Measurements from ENCODE around the gene SAMD11.
"Not testable (repeated sequence)": the region's sequence is repeated elsewhere in the genome, so short reads cannot be mapped to it uniquely, and the experiment has no call there.

The SAMD11 gene

GRCh38 chr1:971751-972506, 48.2 kb downstream of the SAMD11 start:
- no peak for DNase-seq (ENCODE audit: low read depth in 1 of 2, low spot score in 1 of 2)
- no peak for TF ChIP-seq JUND (IDR thresholded peaks at IDR 0.05; ENCODE audit: low read depth)
- in situ Hi-C loops (cut with HindIII; ENCODE audit: low pct_unique_long_range_greater_than_20kb, low sequenced_read_pairs) = no loop called here

- no peak for DNase-seq (ENCODE audit: low read depth in 1 of 2, low spot score in 1 of 2)
- TF ChIP-seq JUND (IDR thresholded peaks at IDR 0.05; ENCODE audit: low read depth) = no peak
- in situ Hi-C loops (cut with HindIII; ENCODE audit: low pct_unique_long_range_greater_than_20kb, low sequenced_read_pairs) = no loop called here
Observed at GRCh38 chr1:972726-973458, 49.2 kb downstream of the SAMD11 start.

- no peak for TF ChIP-seq JUND (IDR thresholded peaks at IDR 0.05; ENCODE audit: low read depth)
- DNase-seq (ENCODE audit: low read depth in 1 of 2, low spot score in 1 of 2) = no peak
- in situ Hi-C loops (cut with HindIII; ENCODE audit: low pct_unique_long_range_greater_than_20kb, low sequenced_read_pairs) = no loop called here
Observed at GRCh38 chr1:973459-974292, 50.0 kb downstream of the SAMD11 start.

- no peak for TF ChIP-seq JUND (IDR thresholded peaks at IDR 0.05; ENCODE audit: low read depth)
- in situ Hi-C loops (cut with HindIII; ENCODE audit: low pct_unique_long_range_greater_than_20kb, low sequenced_read_pairs) = no loop called here
- DNase-seq (ENCODE audit: low read depth in 1 of 2, low spot score in 1 of 2) = no peak
Observed at GRCh38 chr1:974293-974640, 50.5 kb downstream of the SAMD11 start.

- no peak for TF ChIP-seq JUND (IDR thresholded peaks at IDR 0.05; ENCODE audit: low read depth)
- in situ Hi-C loops (cut with HindIII; ENCODE audit: low pct_unique_long_range_greater_than_20kb, low sequenced_read_pairs) = no loop called here
- no peak for DNase-seq (ENCODE audit: low read depth in 1 of 2, low spot score in 1 of 2)
Observed at GRCh38 chr1:974687-975328, 51.1 kb downstream of the SAMD11 start.

GRCh38 chr1:975365-975764, 51.6 kb downstream of the SAMD11 start:
- in situ Hi-C loops (cut with HindIII; ENCODE audit: low pct_unique_long_range_greater_than_20kb, low sequenced_read_pairs) = no loop called here
- TF ChIP-seq JUND (IDR thresholded peaks at IDR 0.05; ENCODE audit: low read depth) = no peak
- DNase-seq (ENCODE audit: low read depth in 1 of 2, low spot score in 1 of 2) = no peak

GRCh38 chr1:975896-976683, 52.4 kb downstream of the SAMD11 start:
- DNase-seq (ENCODE audit: low read depth in 1 of 2, low spot score in 1 of 2) = peak; percentile 80 to 93
- in situ Hi-C loops (cut with HindIII; ENCODE audit: low pct_unique_long_range_greater_than_20kb, low sequenced_read_pairs) = no loop called here
- TF ChIP-seq JUND (IDR thresholded peaks at IDR 0.05; ENCODE audit: low read depth) = no peak

- in situ Hi-C loops (cut with HindIII; ENCODE audit: low pct_unique_long_range_greater_than_20kb, low sequenced_read_pairs); DNase-seq (ENCODE audit: low read depth in 1 of 2, low spot score in 1 of 2): not testable (repeated sequence)
Observed at GRCh38 chr1:976791-977190, 53.1 kb downstream of the SAMD11 start.

- TF ChIP-seq JUND (IDR thresholded peaks at IDR 0.05; ENCODE audit: low read depth) = no peak
- peak in 1 of 2 experiments; percentile 47 for DNase-seq (ENCODE audit: low read depth in 1 of 2, low spot score in 1 of 2)
- in situ Hi-C loops (cut with HindIII; ENCODE audit: low pct_unique_long_range_greater_than_20kb, low sequenced_read_pairs) = no loop called here
Observed at GRCh38 chr1:978069-978834, 54.5 kb downstream of the SAMD11 start.

- in situ Hi-C loops (cut with HindIII; ENCODE audit: low pct_unique_long_range_greater_than_20kb, low sequenced_read_pairs) = no loop called here
Observed at GRCh38 chr1:978835-979743, 55.4 kb downstream of the SAMD11 start.

More at GRCh38 chr1:978835-979743, 55.4 kb downstream of the SAMD11 start:
- no peak for DNase-seq (ENCODE audit: low read depth in 1 of 2, low spot score in 1 of 2)
- no peak for TF ChIP-seq JUND (IDR thresholded peaks at IDR 0.05; ENCODE audit: low read depth)
